SK-N-SH (cell line): ENCODE results near the gene OR2H2. TPM values are rescaled to one million over a fixed set of nuclear protein-coding genes. Genes with fewer than 3 reads are reported as not detected.

ENCODE experiments used
- CTCF ChIA-PET: fragments of 300-600, 350-600 bp; formaldehyde crosslinking; extraction: SDS; loops from one replicate; lab custom pipeline; 2021; lab: Yijun Ruan, JAX
- POLR2A ChIA-PET: fragments of 350-600 bp; sonication (Branson Sonifier 250); formaldehyde crosslinking; extraction: SDS; loops from one replicate; lab custom pipeline; 2020; ENCODE audit warnings: antibody characterized with exemption, inconsistent platforms; lab: Yijun Ruan, JAX
- DNase-seq: peaks from one replicate; pipeline ENCODE4 v3.0.0; 2012
- H2AFZ ChIP-seq: fragments of 200-600 bp; sonication (generic); 2 replicates; pipeline ENCODE4 v1.8.1; 2016; ENCODE audit warnings: antibody characterized with exemption, mild to moderate bottlenecking, low read depth
- H3F3A ChIP-seq: fragments of 200-600 bp; sonication (generic); replicated peaks from 2 replicates; pipeline ENCODE3; 2016; ENCODE audit warnings: antibody characterized with exemption, mild to moderate bottlenecking; ENCODE audit not compliant: insufficient read depth
- H3K27ac ChIP-seq, 2 experiments: fragments of 200-500 bp in 1 of 2; fragments of 200-600 bp in 1 of 2; sonication (Bioruptor generic) in 1 of 2; sonication (generic), shearing (Covaris generic) in 1 of 2; 2 replicates each; pipeline versions ENCODE4 v1.5.1 to v1.6.1; 2014 to 2016; ENCODE audit warnings: low read depth in 2 of 2, inconsistent platforms in 1 of 2, low read length in 1 of 2, mild to moderate bottlenecking in 1 of 2, mixed read lengths in 1 of 2
- H3K27me3 ChIP-seq: fragments of 200-600 bp; sonication (generic), shearing (Covaris generic); 2 replicates; pipeline ENCODE4 v1.6.1; 2016; ENCODE audit warnings: mixed run types; ENCODE audit not compliant: insufficient read depth
- H3K36me3 ChIP-seq, 2 experiments: fragments of 200-500 bp in 1 of 2; fragments of 200-600 bp in 1 of 2; sonication (Bioruptor generic) in 1 of 2; sonication (generic) in 1 of 2; replicated peaks in 1 of 2; 2 replicates each; pipeline versions ENCODE3 to v1.5.1; 2014 to 2016; ENCODE audit warnings: low read length in 1 of 2, mild to moderate bottlenecking in 1 of 2; ENCODE audit not compliant: insufficient read depth in 2 of 2, control insufficient read depth in 1 of 2
- H3K4me1 ChIP-seq, 2 experiments: fragments of 200-500 bp in 1 of 2; fragments of 200-600 bp in 1 of 2; sonication (Bioruptor generic) in 1 of 2; sonication (generic), shearing (Covaris generic) in 1 of 2; 2 replicates each; pipeline versions ENCODE4 v1.5.1 to v1.6.1; 2014 to 2016; ENCODE audit warnings: low read depth in 1 of 2, low read length in 1 of 2, mixed run types in 1 of 2; ENCODE audit not compliant: insufficient read depth in 2 of 2, control insufficient read depth in 1 of 2
- H3K4me2 ChIP-seq: fragments of 200-600 bp; sonication (generic), shearing (Covaris generic); 2 replicates; pipeline ENCODE4 v1.6.1; 2017; ENCODE audit warnings: mixed run types
- H3K4me3 ChIP-seq, 2 experiments: fragments of 200-500 bp in 1 of 2; fragments of 200-600 bp in 1 of 2; sonication (Bioruptor generic) in 1 of 2; sonication (generic), shearing (Covaris generic) in 1 of 2; 2 replicates each; pipeline versions ENCODE4 v1.5.1 to v1.8.1; 2014 to 2016; ENCODE audit warnings: low read depth in 2 of 2, inconsistent platforms in 1 of 2, low read length in 1 of 2, mild to moderate bottlenecking in 1 of 2, mixed read lengths in 1 of 2, moderate library complexity in 1 of 2
- H3K79me2 ChIP-seq: fragments of 200-600 bp; sonication (generic); 2 replicates; pipeline ENCODE4 v1.8.1; 2017; ENCODE audit warnings: mild to moderate bottlenecking; ENCODE audit not compliant: insufficient read depth
- H3K9ac ChIP-seq: fragments of 200-600 bp; sonication (generic); 2 replicates; pipeline ENCODE4 v1.6.1; 2017; ENCODE audit warnings: mixed run types
- H3K9me2 ChIP-seq: fragments of 200-600 bp; sonication (generic); 2 replicates; pipeline ENCODE4 v1.6.1; 2017; ENCODE audit warnings: mixed run types
- H3K9me3 ChIP-seq: fragments of 200-600 bp; sonication (generic); 2 replicates; pipeline ENCODE4 v1.6.1; 2017; ENCODE audit warnings: mixed run types, mild to moderate bottlenecking, moderate library complexity
- H4K20me1 ChIP-seq: fragments of 200-600 bp; sonication (generic); 2 replicates; pipeline ENCODE4 v1.6.1; 2017; ENCODE audit warnings: mild to moderate bottlenecking, mixed run types; ENCODE audit not compliant: insufficient read depth
- CHD2 ChIP-seq: fragments of 150-350 bp; IDR thresholded peaks from 2 replicates; pipeline ENCODE4 v1.6.1; 2018; ENCODE audit warnings: low read length; ENCODE audit not compliant: partially characterized antibody
- CTCF ChIP-seq: fragments of 200-600 bp; sonication (generic); IDR thresholded peaks from 2 replicates; pipeline ENCODE4 v1.6.1; 2017; ENCODE audit warnings: antibody characterized with exemption, mild to moderate bottlenecking, moderate library complexity
- ELF1 ChIP-seq: IDR thresholded peaks from 2 replicates; pipeline ENCODE4 v1.4.0; 2012
- EZH2phosphoT487 ChIP-seq: fragments of 200-600 bp; sonication (generic); IDR thresholded peaks from 2 replicates; pipeline ENCODE4 v1.6.1; 2017; ENCODE audit warnings: low read depth, mixed run types, mild to moderate bottlenecking, antibody characterized with exemption, moderate library complexity, borderline replicate concordance
- FOXM1 ChIP-seq: IDR thresholded peaks from 2 replicates; pipeline ENCODE4 v1.4.0; 2012; ENCODE audit warnings: low read depth, mild to moderate bottlenecking
- GATA2 ChIP-seq: sonication (generic); formaldehyde crosslinking; IDR thresholded peaks from 2 replicates; pipeline ENCODE4 v1.5.0; 2020; ENCODE audit warnings: mild to moderate bottlenecking, missing genetic modification reagents
- NFIC ChIP-seq: IDR thresholded peaks from 2 replicates; pipeline ENCODE4 v1.4.0; 2012; ENCODE audit warnings: borderline replicate concordance
- POLR2AphosphoS5 ChIP-seq: IDR thresholded peaks from 2 replicates; pipeline ENCODE4 v1.6.1; 2012; ENCODE audit warnings: low read depth, low read length
- RAD21 ChIP-seq: IDR thresholded peaks from 2 replicates; pipeline ENCODE4 v1.6.1; 2012; ENCODE audit warnings: mild to moderate bottlenecking, low read length
- RCOR1 ChIP-seq: fragments of 150-350 bp; IDR thresholded peaks from 2 replicates; pipeline ENCODE4 v1.6.1; 2017; ENCODE audit warnings: antibody characterized with exemption, low read length
- RFX5 ChIP-seq: IDR thresholded peaks from 2 replicates; pipeline ENCODE4 v1.6.1; 2012; ENCODE audit warnings: mild to moderate bottlenecking, improper control_type of control experiment, low read length
- TEAD4 ChIP-seq: IDR thresholded peaks from 2 replicates; pipeline ENCODE4 v1.4.0; 2012; ENCODE audit warnings: mild to moderate bottlenecking, borderline replicate concordance; ENCODE audit not compliant: insufficient read depth
- YY1 ChIP-seq: IDR thresholded peaks from 2 replicates; pipeline ENCODE4 v1.4.0; 2012; ENCODE audit warnings: low read depth, mild to moderate bottlenecking
- ZBTB33 ChIP-seq: IDR thresholded peaks from 2 replicates; pipeline ENCODE4 v1.4.0; 2012; ENCODE audit warnings: low read depth, borderline replicate concordance
- WGBS: methylation state at CpG from one replicate; pipeline ENCODE4 v1.1.6; 2017; ENCODE audit warnings: low lambda C conversion rate; 5-methylcytosine and 5-hydroxymethylcytosine counted together
- polyA plus RNA-seq, 3 experiments: library from polyadenylated mRNA; depleted of rRNA; stranded (reverse); fragments of >200 nt; gene quantifications; 2 replicates each; pipeline ENCODE4 v1.2.3, GENCODE V29; 2012
- TF ChIP-seq, protein P1 (sequence below): fragments of 150-350 bp; IDR thresholded peaks from 2 replicates; pipeline ENCODE4 v1.6.1; 2016; ENCODE audit warnings: mild to moderate bottlenecking, low read depth, low read length

The OR2H2 gene
- polyA plus RNA-seq, 1 of the 3 experiments (the other 2 are of a cell fraction): not detected

DNA sequence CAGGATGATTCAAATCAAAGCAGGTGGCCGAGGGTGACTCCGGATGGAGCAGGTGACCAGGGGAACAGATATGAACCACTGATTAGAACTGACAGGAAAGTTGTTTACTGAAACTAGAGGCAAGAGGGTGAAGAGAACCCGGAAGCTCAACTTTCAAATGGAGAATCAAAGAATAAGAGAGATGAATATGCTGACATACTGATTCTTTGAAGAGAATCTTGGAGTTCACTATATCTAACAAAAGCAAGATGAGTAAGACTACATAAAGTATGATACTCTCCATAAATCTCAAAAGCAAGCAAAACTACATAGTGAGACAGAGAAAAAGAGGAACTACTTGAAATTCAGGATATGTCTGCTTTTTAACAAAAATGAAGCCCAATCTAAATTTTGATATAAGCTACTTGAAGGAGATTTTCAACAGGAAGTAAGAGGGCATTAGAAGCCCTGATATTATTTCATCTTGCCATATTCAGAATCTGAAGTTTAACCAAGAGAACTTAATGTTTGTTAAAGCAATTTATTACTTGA, 21.4 kb upstream of the OR2H2 start (continued):
- no peak for TF ChIP-seq YY1
- no peak for TF ChIP-seq CHD2

DNA sequence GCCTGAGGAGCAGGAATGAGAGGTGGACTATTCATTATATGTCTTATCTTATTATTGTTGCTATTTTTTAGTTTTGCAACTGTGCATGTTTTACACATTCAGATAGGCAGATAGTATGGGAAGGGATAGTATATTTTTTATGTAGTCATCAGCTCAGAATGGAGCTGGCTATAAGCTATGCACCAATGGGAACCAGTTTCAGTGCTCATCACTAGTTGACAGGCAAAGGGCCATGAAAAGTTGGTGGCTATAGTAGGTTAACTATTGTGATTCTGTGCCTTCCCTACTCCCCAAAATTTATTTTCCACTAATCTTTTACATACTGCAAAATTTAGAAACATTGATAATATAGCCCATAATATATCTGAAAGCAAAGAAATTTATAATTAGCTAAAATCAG, 20.0 kb upstream of the OR2H2 start:
- peak; percentile 93 for TF ChIP-seq RFX5
- TF ChIP-seq, protein P1, sequence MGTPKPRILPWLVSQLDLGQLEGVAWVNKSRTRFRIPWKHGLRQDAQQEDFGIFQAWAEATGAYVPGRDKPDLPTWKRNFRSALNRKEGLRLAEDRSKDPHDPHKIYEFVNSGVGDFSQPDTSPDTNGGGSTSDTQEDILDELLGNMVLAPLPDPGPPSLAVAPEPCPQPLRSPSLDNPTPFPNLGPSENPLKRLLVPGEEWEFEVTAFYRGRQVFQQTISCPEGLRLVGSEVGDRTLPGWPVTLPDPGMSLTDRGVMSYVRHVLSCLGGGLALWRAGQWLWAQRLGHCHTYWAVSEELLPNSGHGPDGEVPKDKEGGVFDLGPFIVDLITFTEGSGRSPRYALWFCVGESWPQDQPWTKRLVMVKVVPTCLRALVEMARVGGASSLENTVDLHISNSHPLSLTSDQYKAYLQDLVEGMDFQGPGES: no peak
- CTCF ChIA-PET: no interaction called here
- Histone ChIP-seq H3K27me3 (peaks cover 44% of the 10 kb centered on the region; the same call in 1 of the 2 replicates), H3K79me2 (no peaks in the 10 kb centered on the region), H4K20me1 (no peaks in the 10 kb centered on the region), H3K36me3 (no peaks in the 10 kb centered on the region), H3K4me3 (no peak overlapping the region), H3F3A (no peaks in the 10 kb centered on the region), H3K4me1 (no peaks in the 10 kb centered on the region), H3K27ac (no peak overlapping the region), H2AFZ (no peak overlapping the region), H3K9ac (no peak overlapping the region), H3K4me2 (no peak overlapping the region), H3K9me3 (no peaks in the 10 kb centered on the region), H3K9me2 (no peaks in the 10 kb centered on the region)
- no peak for DNase-seq
- POLR2A ChIA-PET: no interaction called here

DNA sequence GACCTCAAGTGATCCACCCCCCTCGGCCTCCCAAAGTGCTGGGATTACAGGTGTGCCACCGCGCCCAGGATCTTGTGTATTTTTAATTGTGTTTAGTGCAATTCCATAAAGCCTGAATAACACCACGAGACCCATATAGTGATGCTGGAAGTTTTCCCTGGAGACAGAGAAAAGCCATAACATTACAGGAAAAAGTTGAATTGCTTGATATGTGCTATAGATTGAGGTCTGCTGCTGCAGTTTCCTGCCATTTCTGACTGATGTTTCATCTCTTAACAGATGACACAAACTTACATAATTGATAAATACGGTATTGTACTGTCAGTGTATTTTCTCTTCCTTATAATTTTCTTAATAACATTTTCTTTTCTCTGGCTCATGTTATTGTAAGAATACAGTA, 18.1 kb upstream of the OR2H2 start:
- DNase-seq: no peak
- Histone ChIP-seq H2AFZ (no peak overlapping the region), H3K9me3 (no peaks in the 10 kb centered on the region), H3F3A (no peaks in the 10 kb centered on the region), H3K27ac (no peak overlapping the region), H3K79me2 (no peaks in the 10 kb centered on the region), H3K4me2 (no peak overlapping the region), H3K36me3 (no peaks in the 10 kb centered on the region), H3K4me1 (no peaks in the 10 kb centered on the region), H3K27me3 (peaks cover 45% of the 10 kb centered on the region; the same call in 1 of the 2 replicates), H3K4me3 (no peak overlapping the region), H4K20me1 (no peaks in the 10 kb centered on the region), H3K9me2 (no peaks in the 10 kb centered on the region)
- CTCF ChIA-PET: no interaction called here
- POLR2A ChIA-PET: no interaction called here
- WGBS: 1% methylated on average over 5 of the region's 5 CpGs
- TF ChIP-seq GATA2: no peak
- TF ChIP-seq, all 33 proteins: peak for 0
- H3K9ac ChIP-seq: no peak overlapping the region

- H3K9me3 ChIP-seq: no peaks in the 10 kb centered on the region
- no peaks in the 10 kb centered on the region for H3K4me1 ChIP-seq
- H4K20me1 ChIP-seq: no peaks in the 10 kb centered on the region
- H3K4me2 ChIP-seq: no peak overlapping the region
- DNase-seq: no peak
- H3F3A ChIP-seq: no peaks in the 10 kb centered on the region
- POLR2A ChIA-PET: no interaction called here
- no peaks in the 10 kb centered on the region for H3K79me2 ChIP-seq
- H3K27me3 ChIP-seq: peaks cover 43% of the 10 kb centered on the region; the same call in 1 of the 2 replicates
- no peak overlapping the region for H3K4me3 ChIP-seq
- H3K36me3 ChIP-seq: no peaks in the 10 kb centered on the region
- CTCF ChIA-PET: no interaction called here
- no peak overlapping the region for H3K9ac ChIP-seq
- H2AFZ ChIP-seq: no peak overlapping the region
- no peak overlapping the region for H3K27ac ChIP-seq
- WGBS: 0% methylated on average over 2 of the region's 2 CpGs
- no peaks in the 10 kb centered on the region for H3K9me2 ChIP-seq
- TF ChIP-seq RAD21 (no peak), TEAD4 (no peak), ZBTB33 (no peak), FOXM1 (no peak), RFX5 (no peak), CTCF (no peak), ELF1 (no peak), POLR2AphosphoS5 (no peak), GATA2 (no peak), NFIC (no peak), RCOR1 (no peak), EZH2phosphoT487 (no peak)
- TF ChIP-seq, protein P1: no peak
Observed at GRCh38 chr6:29567541-29567940, 17.4 kb upstream of the OR2H2 start.
